ENCODE results near the gene PDE4D. TPM values are rescaled to one million over a fixed set of nuclear protein-coding genes. Genes with fewer than 3 reads are reported as not detected.

PDE4D gene
- total and polyA plus RNA-seq, 2 donors (not counting 1 experiment from before 2014, with no cell fraction given), result 14.9 to 171 TPM

GRCh38 chr5:58993461-58993860, 900.1 kb downstream of the PDE4D start:
- Histone ChIP-seq H3K4me1 (ENCODE audit: control insufficient read depth in 2 of 2, insufficient read depth in 2 of 2, low read length in 2 of 2) (no peaks in the 10 kb centered on the region), H3K4me3 (ENCODE audit: control extremely low read depth in 1 of 5, extremely low read depth in 1 of 5, insufficient read depth in 1 of 5, low read depth in 2 of 5, low read length in 4 of 5) (no peak overlapping the region), H3K27me3 (replicated peaks in 1 of 4; ENCODE audit: control extremely low read depth in 1 of 4, control insufficient read depth in 3 of 4, insufficient read depth in 4 of 4, low read length in 3 of 4) (no peaks in the 10 kb centered on the region), H3K9me3 (ENCODE audit: control extremely low read depth in 1 of 3, control insufficient read depth in 2 of 3, insufficient read depth in 1 of 3, low read length in 2 of 3) (no peaks in the 10 kb centered on the region), H2AFZ (ENCODE audit: insufficient read depth, low read depth, low read length, poor library complexity, severe bottlenecking) (no peak overlapping the region), H3K36me3 (replicated peaks in 1 of 2; ENCODE audit: control extremely low read depth in 1 of 2, control insufficient read depth in 1 of 2, extremely low read depth in 1 of 2, insufficient read depth in 2 of 2, low read length in 1 of 2) (no peaks in the 10 kb centered on the region), H3K79me2 (ENCODE audit: control insufficient read depth, insufficient read depth, low read length) (no peaks in the 10 kb centered on the region), H3K4me2 (replicated peaks; ENCODE audit: low read depth, low read length, poor library complexity, severe bottlenecking) (no peak overlapping the region), H3K27ac (ENCODE audit: low read length in 2 of 2) (no peak overlapping the region), H4K20me1 (ENCODE audit: control insufficient read depth, insufficient read depth, low read length, poor library complexity, severe bottlenecking) (no peaks in the 10 kb centered on the region), H3K9ac (ENCODE audit: low read length) (no peak overlapping the region)
- no CpG with 5 or more reads among the region's 1 CpG for WGBS (ENCODE audit: insufficient coverage)
- DNase-seq (no peak), ATAC-seq (ENCODE audit: low read depth) (no peak)
- no peak overlapping the region for H3K4me3 Mint-ChIP-seq
- no peaks in the 10 kb centered on the region for H3K27me3 Mint-ChIP-seq
- ChIA-PET POLR2A (no interaction called here), CTCF (no interaction called here)
- TF ChIP-seq CTCF (IDR thresholded peaks at IDR 0.05) (no peak), EZH2 (IDR thresholded peaks at IDR 0.05; ENCODE audit: borderline replicate concordance, insufficient read depth, low read depth, low read length, poor library complexity, severe bottlenecking) (no peak)
- intact Hi-C loops (cut with micrococcal nuclease), result no loop called here
- no peak overlapping the region for H3K27ac Mint-ChIP-seq
- H3K9me3 Mint-ChIP-seq (ENCODE audit: insufficient read depth), result no peaks in the 10 kb centered on the region
- no peaks in the 10 kb centered on the region for H3K4me1 Mint-ChIP-seq

- H3K9me3 Mint-ChIP-seq (ENCODE audit: insufficient read depth), result no peaks in the 10 kb centered on the region
- ChIA-PET CTCF (no interaction called here), POLR2A (no interaction called here)
- Histone ChIP-seq H3K4me2 (replicated peaks; ENCODE audit: low read depth, low read length, poor library complexity, severe bottlenecking) (no peak overlapping the region), H3K4me3 (ENCODE audit: control extremely low read depth in 1 of 5, extremely low read depth in 1 of 5, insufficient read depth in 1 of 5, low read depth in 2 of 5, low read length in 4 of 5) (no peak overlapping the region), H3K27ac (ENCODE audit: low read length in 2 of 2) (no peak overlapping the region), H2AFZ (ENCODE audit: insufficient read depth, low read depth, low read length, poor library complexity, severe bottlenecking) (no peak overlapping the region), H3K9me3 (ENCODE audit: control extremely low read depth in 1 of 3, control insufficient read depth in 2 of 3, insufficient read depth in 1 of 3, low read length in 2 of 3) (no peaks in the 10 kb centered on the region), H4K20me1 (ENCODE audit: control insufficient read depth, insufficient read depth, low read length, poor library complexity, severe bottlenecking) (no peaks in the 10 kb centered on the region), H3K27me3 (replicated peaks in 1 of 4; ENCODE audit: control extremely low read depth in 1 of 4, control insufficient read depth in 3 of 4, insufficient read depth in 4 of 4, low read length in 3 of 4) (no peaks in the 10 kb centered on the region), H3K9ac (ENCODE audit: low read length) (no peak overlapping the region), H3K4me1 (ENCODE audit: control insufficient read depth in 2 of 2, insufficient read depth in 2 of 2, low read length in 2 of 2) (no peaks in the 10 kb centered on the region), H3K79me2 (ENCODE audit: control insufficient read depth, insufficient read depth, low read length) (no peaks in the 10 kb centered on the region), H3K36me3 (replicated peaks in 1 of 2; ENCODE audit: control extremely low read depth in 1 of 2, control insufficient read depth in 1 of 2, extremely low read depth in 1 of 2, insufficient read depth in 2 of 2, low read length in 1 of 2) (no peaks in the 10 kb centered on the region)
- DNase-seq (no peak), ATAC-seq (ENCODE audit: low read depth) (no peak)
- H3K27ac Mint-ChIP-seq, result no peak overlapping the region
- intact Hi-C loops (cut with micrococcal nuclease), result no loop called here
- WGBS (ENCODE audit: insufficient coverage), result no CpG with 5 or more reads among the region's 2 CpGs
- TF ChIP-seq EZH2 (IDR thresholded peaks at IDR 0.05; ENCODE audit: borderline replicate concordance, insufficient read depth, low read depth, low read length, poor library complexity, severe bottlenecking), result no peak
- no peak for TF ChIP-seq CTCF (IDR thresholded peaks at IDR 0.05)
- H3K4me3 Mint-ChIP-seq, result no peak overlapping the region
- H3K27me3 Mint-ChIP-seq, result no peaks in the 10 kb centered on the region
- no peaks in the 10 kb centered on the region for H3K4me1 Mint-ChIP-seq
Observed at GRCh38 chr5:58988938-58989337, 904.6 kb downstream of the PDE4D start.
